H1 (cell line): ENCODE measurements around the gene POLR1B.

Experiments
- ASH2L ChIP-seq: fragments of 200-600, 300-600 bp; sonication (generic); IDR thresholded peaks from one replicate; pipeline ENCODE4 v1.7.1; 2017; ENCODE audit warnings: low read length
- CBX8 ChIP-seq: fragments of 300-800, 300-1000 bp; sonication (generic); IDR thresholded peaks from 2 replicates; pipeline ENCODE4 v1.7.1; 2016; ENCODE audit warnings: low read depth, low read length, borderline replicate concordance
- CTCF ChIP-seq, 3 experiments: IDR thresholded peaks; 1 replicate in 2 of 3; 2 replicates in 1 of 3; pipeline versions ENCODE4 v1.5.1 to v1.6.1; 2011; ENCODE audit warnings: low read length in 3 of 3, mild to moderate bottlenecking in 3 of 3, inconsistent platforms in 2 of 3, low read depth in 1 of 3, moderate library complexity in 1 of 3; ENCODE audit not compliant: insufficient read depth in 1 of 3; ENCODE audit errors: control extremely low read depth in 1 of 3
- EGR1 ChIP-seq: IDR thresholded peaks from 2 replicates; pipeline ENCODE4 v1.6.1; 2011; ENCODE audit warnings: low read depth, low read length, borderline replicate concordance
- EP300 ChIP-seq, 2 experiments: IDR thresholded peaks; 1 replicate in 1 of 2; 2 replicates in 1 of 2; pipeline ENCODE4 v1.6.1; 2011 to 2012; ENCODE audit warnings: low read depth in 2 of 2, low read length in 2 of 2, mild to moderate bottlenecking in 2 of 2, borderline replicate concordance in 1 of 2, inconsistent platforms in 1 of 2, moderate library complexity in 1 of 2
- FOSL1 ChIP-seq: IDR thresholded peaks from 2 replicates; pipeline ENCODE4 v1.6.1; 2011; ENCODE audit warnings: mild to moderate bottlenecking, low read depth, low read length, moderate library complexity; ENCODE audit not compliant: insufficient read depth
- NRF1 ChIP-seq: IDR thresholded peaks from 2 replicates; pipeline ENCODE4 v1.6.1; 2011; ENCODE audit warnings: mild to moderate bottlenecking, low read depth, low read length, improper control_type of control experiment
- PHF8 ChIP-seq: fragments of 200-600 bp; sonication (generic); conservative IDR thresholded peaks from 2 replicates; pipeline ENCODE4 v1.7.1; 2012; ENCODE audit warnings: low read depth, mild to moderate bottlenecking, inconsistent platforms, low read length, moderate library complexity
- POLR2A ChIP-seq, 2 experiments: IDR thresholded peaks; 1 replicate in 1 of 2; 2 replicates in 1 of 2; pipeline ENCODE4 v1.6.1; 2011; ENCODE audit warnings: low read depth in 2 of 2, low read length in 2 of 2, mild to moderate bottlenecking in 2 of 2; ENCODE audit errors: control extremely low read depth in 1 of 2
- RAD21 ChIP-seq, 2 experiments: IDR thresholded peaks in 1 of 2; conservative IDR thresholded peaks in 1 of 2; 2 replicates each; pipeline ENCODE4 v1.6.1; 2011; ENCODE audit warnings: low read depth in 2 of 2, low read length in 2 of 2, improper control_type of control experiment in 1 of 2, inconsistent platforms in 1 of 2, mild to moderate bottlenecking in 1 of 2, moderate library complexity in 1 of 2
- USF2 ChIP-seq: IDR thresholded peaks from 2 replicates; pipeline ENCODE4 v1.6.1; 2011; ENCODE audit warnings: low read length, improper control_type of control experiment
- YY1 ChIP-seq: IDR thresholded peaks from 2 replicates; pipeline ENCODE4 v1.6.1; 2011; ENCODE audit warnings: low read depth, mild to moderate bottlenecking, low read length

- no peak for TF ChIP-seq NRF1
- no peak for TF ChIP-seq YY1
- TF ChIP-seq PHF8 = no peak
- TF ChIP-seq CTCF (IDR thresholded peaks at IDR 0.05; ENCODE audit: control extremely low read depth in 1 of 3, insufficient read depth in 1 of 3, low read depth in 1 of 3, low read length in 3 of 3) = no peak
- TF ChIP-seq EGR1 = no peak
- no peak for TF ChIP-seq FOSL1
- TF ChIP-seq RAD21 (IDR thresholded peaks at IDR 0.05 in 1 of 2, conservative IDR thresholded peaks at IDR 0.05 in 1 of 2; ENCODE audit: low read depth in 2 of 2, low read length in 2 of 2) = no peak
- no peak for TF ChIP-seq USF2
- TF ChIP-seq EP300 (IDR thresholded peaks at IDR 0.05; ENCODE audit: borderline replicate concordance in 1 of 2, low read depth in 2 of 2, low read length in 2 of 2) = no peak
- no peak for TF ChIP-seq ASH2L
- TF ChIP-seq CBX8 = no peak
- TF ChIP-seq POLR2A (IDR thresholded peaks at IDR 0.05; ENCODE audit: control extremely low read depth in 1 of 2, low read depth in 2 of 2, low read length in 2 of 2) = no peak
Measured at GRCh38 chr2:112539306-112539705, 3.0 kb upstream of the POLR1B start.
